HepG2 (cell line): ENCODE data around the gene SHISA5. TPM values are rescaled to one million over a fixed set of nuclear protein-coding genes. Genes with fewer than 3 reads are reported as not detected.

Experiments used
- BRCA1 ChIP-seq: sonication (generic); formaldehyde crosslinking; IDR thresholded peaks from 2 replicates; pipeline ENCODE4 v1.4.0; 2020; ENCODE audit warnings: missing genetic modification reagents
- CREB1 ChIP-seq, 2 experiments: fragments of 450-650 bp in 1 of 2; IDR thresholded peaks; 2 replicates each; pipeline ENCODE4 v1.6.1; 2016 to 2017; ENCODE audit warnings: control low read depth in 1 of 2, mild to moderate bottlenecking in 1 of 2, missing compliant biosample characterization in 1 of 2, missing genetic modification characterization in 1 of 2
- CREM ChIP-seq, 2 experiments: sonication (generic) in 1 of 2; formaldehyde crosslinking in 1 of 2; IDR thresholded peaks; 2 replicates each; pipeline versions ENCODE4 v1.4.0 to v1.6.1; 2016 to 2020; ENCODE audit warnings: antibody characterized with exemption in 1 of 2, mild to moderate bottlenecking in 1 of 2, missing genetic modification reagents in 1 of 2
- GATAD1 ChIP-seq: IDR thresholded peaks from 2 replicates; pipeline ENCODE4 v1.6.1; 2016; ENCODE audit warnings: missing genetic modification reagents, missing compliant biosample characterization
- GTF3A ChIP-seq: sonication (generic); formaldehyde crosslinking; conservative IDR thresholded peaks from 2 replicates; pipeline ENCODE4 v1.4.0; 2020; ENCODE audit warnings: mild to moderate bottlenecking, missing genetic modification reagents
- ISX ChIP-seq: sonication (generic); formaldehyde crosslinking; conservative IDR thresholded peaks from 2 replicates; pipeline ENCODE4 v1.5.0; 2020; ENCODE audit warnings: missing genetic modification reagents
- MNT ChIP-seq: fragments of 450-650 bp; IDR thresholded peaks from 2 replicates; pipeline ENCODE4 v1.6.1; 2016
- MXD3 ChIP-seq: IDR thresholded peaks from 2 replicates; pipeline ENCODE4 v1.6.1; 2016; ENCODE audit warnings: mild to moderate bottlenecking, missing biosample characterization, missing genetic modification reagents
- NAIF1 ChIP-seq: sonication (generic); formaldehyde crosslinking; IDR thresholded peaks from 2 replicates; pipeline ENCODE4 v1.5.0; 2020; ENCODE audit warnings: mild to moderate bottlenecking, missing genetic modification reagents, borderline replicate concordance
- NR2C2 ChIP-seq: sonication (generic); formaldehyde crosslinking; IDR thresholded peaks from 2 replicates; pipeline ENCODE4 v1.4.0; 2020; ENCODE audit warnings: missing genetic modification reagents, mild to moderate bottlenecking, moderate library complexity, borderline replicate concordance
- NR2F2 ChIP-seq: IDR thresholded peaks from 2 replicates; pipeline ENCODE4 v1.6.1; 2012; ENCODE audit warnings: low read depth, inconsistent platforms, borderline replicate concordance
- ONECUT2 ChIP-seq: sonication (generic); formaldehyde crosslinking; IDR thresholded peaks from 2 replicates; pipeline ENCODE4 v1.4.0; 2020; ENCODE audit warnings: missing genetic modification reagents
- SP140L ChIP-seq: sonication (generic); formaldehyde crosslinking; IDR thresholded peaks from 2 replicates; pipeline ENCODE4 v1.4.0; 2020; ENCODE audit warnings: missing genetic modification reagents, borderline replicate concordance
- SP4 ChIP-seq: sonication (generic); formaldehyde crosslinking; IDR thresholded peaks from 2 replicates; pipeline ENCODE4 v1.8.1; 2023; ENCODE audit warnings: mild to moderate bottlenecking, missing genetic modification reagents
- YEATS2 ChIP-seq: sonication (generic); formaldehyde crosslinking; IDR thresholded peaks from 2 replicates; pipeline ENCODE4 v1.4.0; 2020; ENCODE audit warnings: missing genetic modification reagents, borderline replicate concordance
- ZMYM4 ChIP-seq: sonication (generic); formaldehyde crosslinking; IDR thresholded peaks from 2 replicates; pipeline ENCODE4 v1.8.1; 2023; ENCODE audit warnings: mild to moderate bottlenecking, missing genetic modification reagents
- ZNF414 ChIP-seq: sonication (generic); formaldehyde crosslinking; IDR thresholded peaks from 2 replicates; pipeline ENCODE4 v1.5.0; 2020; ENCODE audit warnings: missing genetic modification reagents
- ZNF431 ChIP-seq: sonication (generic); formaldehyde crosslinking; IDR thresholded peaks from 2 replicates; pipeline ENCODE4 v1.9.0; 2022; ENCODE audit warnings: missing genetic modification reagents, low read depth, mild to moderate bottlenecking, borderline replicate concordance
- ZNF546 ChIP-seq: sonication (generic); formaldehyde crosslinking; conservative IDR thresholded peaks from 2 replicates; pipeline ENCODE4 v1.8.1; 2023; ENCODE audit warnings: mild to moderate bottlenecking, missing genetic modification reagents
- ZNF597 ChIP-seq: sonication (generic); formaldehyde crosslinking; IDR thresholded peaks from 2 replicates; pipeline ENCODE4 v1.5.0; 2020; ENCODE audit warnings: missing genetic modification reagents
- ZNF614 ChIP-seq: IDR thresholded peaks from 2 replicates; pipeline ENCODE4 v1.6.1; 2018; ENCODE audit warnings: missing biosample characterization, missing genetic modification reagents, inconsistent platforms, borderline replicate concordance
- ZNF768 ChIP-seq: sonication (generic); formaldehyde crosslinking; IDR thresholded peaks from 2 replicates; pipeline ENCODE4 v1.4.0; 2020; ENCODE audit warnings: missing genetic modification reagents
- ZNF800 ChIP-seq: sonication (generic); formaldehyde crosslinking; IDR thresholded peaks from 2 replicates; pipeline ENCODE4 v1.4.0; 2020; ENCODE audit warnings: missing genetic modification reagents
- ZSCAN12 ChIP-seq: sonication (generic); formaldehyde crosslinking; IDR thresholded peaks from 2 replicates; pipeline ENCODE4 v1.9.0; 2021; ENCODE audit warnings: mild to moderate bottlenecking, missing genetic modification reagents
- polyA plus RNA-seq, 8 experiments: library from polyadenylated mRNA; depleted of rRNA in 3 of 8; stranded (reverse) in 7 of 8; unstranded in 1 of 8; fragments of >200 nt; fragmentation: Illumina TruSeq in 4 of 8; extraction: Trizol in 4 of 8; gene quantifications; 2 replicates each; pipeline versions ENCODE4 v1.2.1 to v1.2.3, GENCODE V29; 2011 to 2016; ENCODE audit warnings: low read depth in 4 of 8, missing spikeins in 1 of 8, mixed read lengths in 1 of 8; ENCODE audit not compliant: insufficient read depth in 1 of 8
- total RNA-seq, 5 experiments: library from RNA; depleted of rRNA; stranded (reverse); fragments of >200 nt; fragmentation: Illumina TruSeq; extraction: Trizol; gene quantifications; 2 replicates each; pipeline ENCODE4 v1.2.3, GENCODE V29; 2016; ENCODE audit warnings: low read depth in 1 of 5

SHISA5 gene
- total and polyA plus RNA-seq, 2 of the 13 experiments (the other 11 are each of a cell fraction or from before 2014, with no cell fraction given), result 75.8 to 91.4 TPM

GRCh38 chr3:48446425-48447193 is 57.4 kb downstream of the SHISA5 start, which contains the start of gene ATRIP (continued):
- TF ChIP-seq ZNF597 (CRISPR knock-in tag) (no peak), MNT (peak; percentile 36), NR2F2 (peak; percentile 49; the same call in 1 of the 2 replicates), GATAD1 (peak; percentile 98), YEATS2 (CRISPR knock-in tag) (peak; percentile 94), SP140L (CRISPR knock-in tag) (no peak), ZNF800 (CRISPR knock-in tag) (0 out of 2 replicates have a peak, but pooled peaks have one; percentile 15), NR2C2 (CRISPR knock-in tag) (peak; percentile 82), MXD3 (CRISPR knock-in tag) (peak; percentile 76; the same call in 1 of the 2 replicates), NAIF1 (CRISPR knock-in tag) (no peak), ZNF768 (peak; percentile 63), GTF3A (CRISPR knock-in tag) (no peak), ZNF414 (no peak), ZSCAN12 (CRISPR knock-in tag) (no peak), BRCA1 (CRISPR knock-in tag) (0 out of 2 replicates have a peak, but pooled peaks have one; percentile 64), ZNF546 (CRISPR knock-in tag) (peak; percentile 59; the same call in 1 of the 2 replicates), CREB1 (IDR thresholded peaks at IDR 0.05) (peak; percentile 96), CREB1 (CRISPR knock-in tag; IDR thresholded peaks at IDR 0.05) (peak; percentile 97), CREM (IDR thresholded peaks at IDR 0.05) (peak; percentile 90), CREM (CRISPR knock-in tag; IDR thresholded peaks at IDR 0.05) (peak; percentile 87), ZNF431 (CRISPR knock-in tag) (peak; percentile 77), ZMYM4 (peak; percentile 78; the same call in 1 of the 2 replicates), ONECUT2 (CRISPR knock-in tag) (0 out of 2 replicates have a peak, but pooled peaks have one; percentile 12), ISX (peak; percentile 49; the same call in 1 of the 2 replicates), SP4 (CRISPR knock-in tag) (peak; percentile 92), ZNF614 (no peak; the same call in 1 of the 2 replicates)
